BJ (cell line): ENCODE data around the gene TNFAIP2. TPM values are rescaled to one million over a fixed set of nuclear protein-coding genes. Genes with fewer than 3 reads are reported as not detected.

Experiments
- CTCF ChIA-PET: fragments of 350-600 bp; formaldehyde crosslinking; extraction: SDS; loops from one replicate; lab custom pipeline; 2021; ENCODE audit warnings: antibody characterized with exemption, inconsistent platforms; lab: Yijun Ruan, JAX
- POLR2A ChIA-PET: fragments of 300-600 bp; sonication (Branson Sonifier 250); formaldehyde crosslinking; extraction: SDS; loops from one replicate; lab custom pipeline; 2021; ENCODE audit warnings: antibody characterized with exemption; lab: Charles Lee
- DNase-seq: peaks from one replicate; pipeline ENCODE4 v3.0.0-alpha.2; 2011; ENCODE audit warnings: low read depth
- H3K27me3 ChIP-seq: 2 replicates; pipeline ENCODE4 v1.6.0; 2011; ENCODE audit warnings: low read length; ENCODE audit not compliant: control insufficient read depth, insufficient read depth
- H3K36me3 ChIP-seq: 2 replicates; pipeline ENCODE4 v1.5.1; 2011; ENCODE audit warnings: low read length; ENCODE audit not compliant: control insufficient read depth, insufficient read depth
- H3K4me3 ChIP-seq: 2 replicates; pipeline ENCODE4 v1.5.1; 2011; ENCODE audit warnings: low read depth, mild to moderate bottlenecking, control low read depth, low read length
- CTCF ChIP-seq: IDR thresholded peaks from 2 replicates; pipeline ENCODE4 v1.5.1; 2011; ENCODE audit warnings: low read depth, mild to moderate bottlenecking, control low read depth, inconsistent platforms, low read length, moderate library complexity; ENCODE audit not compliant: insufficient read depth
- polyA plus RNA-seq: library from polyadenylated mRNA; depleted of rRNA; stranded (reverse); fragments of >200 nt; gene quantifications from 2 replicates; pipeline ENCODE4 v1.2.3, GENCODE V29; 2011

The TNFAIP2 gene
- polyA plus RNA-seq, 1 experiment = 28.2 TPM

GRCh38 chr14:103094406-103095209 is 28.7 kb upstream of the TNFAIP2 start, which contains the start of gene EXOC3L4:
TSS of gene EXOC3L4 (plus strand) at chr14:103094725. CDS start at chr14:103100220, 5,495 bp downstream.
- ChIA-PET POLR2A (no interaction called here), CTCF (interaction anchor here (3.6 kb wide), 1 partner anchor 11 kb away, joined by 52 read pairs; no protein-coding TSS in a partner anchor)
- no peaks in the 10 kb centered on the region for H3K36me3 ChIP-seq
- DNase-seq = no peak
- no peak for TF ChIP-seq CTCF
- H3K27me3 ChIP-seq = peaks cover 8% of the 10 kb centered on the region
- no peak within 1 kb of the TSS for H3K4me3 ChIP-seq

- POLR2A ChIA-PET = no interaction called here
- CTCF ChIA-PET = interaction anchor here (1.1 to 3.6 kb wide), 3 partner anchors 8 to 10 kb away, joined by 4 to 52 read pairs (median 5); no protein-coding TSS in a partner anchor
- Histone ChIP-seq H3K4me3 (no peak overlapping the region), H3K27me3 (peaks cover 8% of the 10 kb centered on the region), H3K36me3 (no peaks in the 10 kb centered on the region)
- no peak for TF ChIP-seq CTCF
- DNase-seq = no peak
Measured at GRCh38 chr14:103095210-103095778, 28.0 kb upstream of the TNFAIP2 start.

GRCh38 chr14:103096387-103096786 is 26.9 kb upstream of the TNFAIP2 start:
- POLR2A ChIA-PET = interaction anchor here (0.6 kb wide), 1 partner anchor 80 kb away, joined by 6 read pairs; no protein-coding TSS in a partner anchor

GRCh38 chr14:103097244-103097993 is 25.8 kb upstream of the TNFAIP2 start:
- H3K4me3 ChIP-seq = no peak overlapping the region
- TF ChIP-seq CTCF = no peak
- peaks cover 15% of the 10 kb centered on the region for H3K27me3 ChIP-seq
- CTCF ChIA-PET = interaction anchor here (0.6 to 9.9 kb wide), 7 partner anchors 8 to 195 kb away, joined by 3 to 234 read pairs (median 4); no protein-coding TSS in a partner anchor
- DNase-seq = no peak
- POLR2A ChIA-PET = no interaction called here
- no peaks in the 10 kb centered on the region for H3K36me3 ChIP-seq

More at GRCh38 chr14:103096387-103096786, 26.9 kb upstream of the TNFAIP2 start:
- Histone ChIP-seq H3K27me3 (peaks cover 9% of the 10 kb centered on the region), H3K4me3 (no peak overlapping the region), H3K36me3 (no peaks in the 10 kb centered on the region)
- CTCF ChIA-PET = interaction anchor here (0.9 to 3.6 kb wide), 6 partner anchors 9 to 196 kb away, joined by 3 to 52 read pairs (median 4); no protein-coding TSS in a partner anchor
- DNase-seq = no peak
- no peak for TF ChIP-seq CTCF
